GM18951 (cell line): ENCODE measurements around the gene PBLD.
A peak's percentile ranks its signal among the peaks of the same experiment; 100 is the strongest.

Experiments
- POLR2A ChIP-seq: IDR thresholded peaks from 4 replicates; pipeline ENCODE4 v1.6.1; 2011; ENCODE audit warnings: mild to moderate bottlenecking; ENCODE audit not compliant: insufficient read length, insufficient read depth; ENCODE audit errors: extremely low read depth
- in situ Hi-C: fragments of 300-500 bp; cut with MboI; formaldehyde crosslinking; loops from one replicate; pipeline ENCODE4 v1.12.0; 2022; ENCODE audit warnings: low sequenced_read_pairs, mixed read lengths, inconsistent platforms; ENCODE audit not compliant: unreplicated experiment

The PBLD gene

GRCh38 chr10:68332259-68333057, at the start of gene PBLD:
Gene PBLD (minus strand): TSS chr10:68332928. CDS start chr10:68306844, 26,084 bp downstream.
- in situ Hi-C loops = no loop called here
- TF ChIP-seq POLR2A = peak; percentile 63

GRCh38 chr10:68371604-68372003, 38.9 kb upstream of the PBLD start:
- in situ Hi-C loops = no loop called here
- TF ChIP-seq POLR2A = no peak

GRCh38 chr10:68367121-68367520, 34.4 kb upstream of the PBLD start:
- in situ Hi-C loops = no loop called here
- no peak for TF ChIP-seq POLR2A

- in situ Hi-C loops = no loop called here
- no peak for TF ChIP-seq POLR2A
Measured at GRCh38 chr10:68366600-68366999, 33.9 kb upstream of the PBLD start.

GRCh38 chr10:68365611-68366010, 32.9 kb upstream of the PBLD start:
- TF ChIP-seq POLR2A = no peak
- in situ Hi-C loops = no loop called here

GRCh38 chr10:68364101-68364886, 31.6 kb upstream of the PBLD start:
- in situ Hi-C loops = no loop called here
- TF ChIP-seq POLR2A = no peak

GRCh38 chr10:68362590-68362989, 29.9 kb upstream of the PBLD start:
- in situ Hi-C loops = no loop called here
- TF ChIP-seq POLR2A = no peak

GRCh38 chr10:68359189-68359588, 26.5 kb upstream of the PBLD start:
- no peak for TF ChIP-seq POLR2A
- in situ Hi-C loops = no loop called here

GRCh38 chr10:68353537-68353936, 20.8 kb upstream of the PBLD start:
- in situ Hi-C loops = no loop called here

GRCh38 chr10:68348265-68348741, 15.6 kb upstream of the PBLD start:
- no peak for TF ChIP-seq POLR2A
- in situ Hi-C loops = no loop called here

More at GRCh38 chr10:68353537-68353936, 20.8 kb upstream of the PBLD start:
- TF ChIP-seq POLR2A = no peak

- in situ Hi-C loops = no loop called here
- no peak for TF ChIP-seq POLR2A
Measured at GRCh38 chr10:68346774-68347173, 14.0 kb upstream of the PBLD start.

- in situ Hi-C loops = no loop called here
Measured at GRCh38 chr10:68345621-68346020, 12.9 kb upstream of the PBLD start.

GRCh38 chr10:68342909-68343516, 10.3 kb upstream of the PBLD start:
- TF ChIP-seq POLR2A = no peak
- in situ Hi-C loops = no loop called here

More at GRCh38 chr10:68345621-68346020, 12.9 kb upstream of the PBLD start:
- TF ChIP-seq POLR2A = no peak
